ENCODE measurements around the gene RAD51B.

DNA sequence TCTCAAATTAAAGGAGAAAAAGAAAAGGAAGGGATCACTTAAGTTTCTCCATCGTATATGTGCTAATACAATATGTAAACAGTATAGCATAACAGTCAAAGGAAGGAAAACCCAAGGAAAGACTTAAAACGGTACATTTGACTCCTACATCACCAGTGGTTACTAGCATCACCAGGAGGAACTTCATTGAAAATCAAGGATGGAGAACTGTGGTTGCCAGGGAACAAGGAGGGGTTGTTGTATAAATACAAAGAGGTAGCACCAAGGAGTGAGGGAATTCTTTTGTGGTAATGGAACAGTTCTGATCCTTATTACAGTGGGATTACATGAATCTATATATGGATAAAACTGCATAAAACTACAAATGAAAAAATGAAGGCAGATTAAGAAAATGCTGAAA is 4.8 kb upstream of the RAD51B start:
- TF ChIP-seq SPI1 (IDR thresholded peaks at IDR 0.05; ENCODE audit: low read depth, low read length) (no peak), POLR2AphosphoS5 (IDR thresholded peaks at IDR 0.05; ENCODE audit: low read depth, low read length) (no peak), TAF1 (IDR thresholded peaks at IDR 0.05; ENCODE audit: low read depth, low read length) (no peak), POLR2A (IDR thresholded peaks at IDR 0.05; ENCODE audit: low read depth, low read length) (no peak), POU2F2 (IDR thresholded peaks at IDR 0.05; ENCODE audit: low read depth, low read length) (no peak)

Data from GM12891 (cell line).